Hypothalamus (tissue), 51 donors: ENCODE results near the gene TOMT.
"Not testable (repeated sequence)": the region's sequence is repeated elsewhere in the genome, so short reads cannot be mapped to it uniquely, and the experiment has no call there.

Experiments
- DNase-seq, 51 donors: peaks; one replicate each; lab custom pipeline; 2025; lab: John Stamatoyannopoulos, UW

The TOMT gene

GRCh38 chr11:72123117-72123653, 17.5 kb downstream of the TOMT start:
- DNase-seq, result no peak

GRCh38 chr11:72124046-72124445, 18.3 kb downstream of the TOMT start:
- no peak for DNase-seq

- DNase-seq, result no peak
These were observed 20.2 kb downstream of the TOMT start for GRCh38 chr11:72125956-72126355.

GRCh38 chr11:72127923-72128322, 22.2 kb downstream of the TOMT start:
- no peak for DNase-seq

- DNase-seq, result no peak
These were observed 23.7 kb downstream of the TOMT start for GRCh38 chr11:72129381-72129780.

GRCh38 chr11:72132646-72133045, 26.9 kb downstream of the TOMT start:
- DNase-seq, result no peak

- DNase-seq, result not testable (repeated sequence)
These were observed 29.7 kb downstream of the TOMT start, which contains the start of gene FOLR3 for GRCh38 chr11:72135473-72135872. Gene FOLR3 (plus strand): TSS chr11:72135725. CDS start chr11:72135953, 228 bp downstream.

- no peak for DNase-seq
These were observed 30.4 kb downstream of the TOMT start for GRCh38 chr11:72135891-72136683.

GRCh38 chr11:72136684-72137262, 31.0 kb downstream of the TOMT start:
- no peak for DNase-seq

GRCh38 chr11:72138821-72139390, 33.2 kb downstream of the TOMT start:
- DNase-seq, result no peak

GRCh38 chr11:72139500-72139899, 33.8 kb downstream of the TOMT start:
- DNase-seq, result no peak

GRCh38 chr11:72140661-72141060, 34.9 kb downstream of the TOMT start:
- DNase-seq, result no peak

- no peak for DNase-seq
These were observed 35.3 kb downstream of the TOMT start for GRCh38 chr11:72141066-72141465.

- not testable (repeated sequence) for DNase-seq
These were observed 36.4 kb downstream of the TOMT start for GRCh38 chr11:72142086-72142485.

GRCh38 chr11:72142543-72142942, 36.8 kb downstream of the TOMT start:
- DNase-seq, result not testable (repeated sequence)

- DNase-seq, result no peak
These were observed 39.3 kb downstream of the TOMT start for GRCh38 chr11:72144807-72145565.

- DNase-seq, result no peak
These were observed 40.9 kb downstream of the TOMT start for GRCh38 chr11:72146625-72147024.

GRCh38 chr11:72150882-72151281, 45.2 kb downstream of the TOMT start:
- DNase-seq, result no peak

GRCh38 chr11:72153874-72154273, 48.1 kb downstream of the TOMT start:
- DNase-seq, result not testable (repeated sequence)

- no peak for DNase-seq
These were observed 49.1 kb downstream of the TOMT start for GRCh38 chr11:72154816-72155215.

- no peak for DNase-seq
These were observed 50.0 kb downstream of the TOMT start for GRCh38 chr11:72155751-72156150.
